NCI-H128 (cell line): ENCODE data around the gene FOXF2.
"Not testable (repeated sequence)": the region's sequence is repeated elsewhere in the genome, so short reads cannot be mapped to it uniquely, and the experiment has no call there.

Source experiments
- DNase-seq: peaks from one replicate; lab custom pipeline; 2025; ENCODE audit not compliant: unreplicated experiment; lab: John Stamatoyannopoulos, UW

FOXF2 gene

DNA sequence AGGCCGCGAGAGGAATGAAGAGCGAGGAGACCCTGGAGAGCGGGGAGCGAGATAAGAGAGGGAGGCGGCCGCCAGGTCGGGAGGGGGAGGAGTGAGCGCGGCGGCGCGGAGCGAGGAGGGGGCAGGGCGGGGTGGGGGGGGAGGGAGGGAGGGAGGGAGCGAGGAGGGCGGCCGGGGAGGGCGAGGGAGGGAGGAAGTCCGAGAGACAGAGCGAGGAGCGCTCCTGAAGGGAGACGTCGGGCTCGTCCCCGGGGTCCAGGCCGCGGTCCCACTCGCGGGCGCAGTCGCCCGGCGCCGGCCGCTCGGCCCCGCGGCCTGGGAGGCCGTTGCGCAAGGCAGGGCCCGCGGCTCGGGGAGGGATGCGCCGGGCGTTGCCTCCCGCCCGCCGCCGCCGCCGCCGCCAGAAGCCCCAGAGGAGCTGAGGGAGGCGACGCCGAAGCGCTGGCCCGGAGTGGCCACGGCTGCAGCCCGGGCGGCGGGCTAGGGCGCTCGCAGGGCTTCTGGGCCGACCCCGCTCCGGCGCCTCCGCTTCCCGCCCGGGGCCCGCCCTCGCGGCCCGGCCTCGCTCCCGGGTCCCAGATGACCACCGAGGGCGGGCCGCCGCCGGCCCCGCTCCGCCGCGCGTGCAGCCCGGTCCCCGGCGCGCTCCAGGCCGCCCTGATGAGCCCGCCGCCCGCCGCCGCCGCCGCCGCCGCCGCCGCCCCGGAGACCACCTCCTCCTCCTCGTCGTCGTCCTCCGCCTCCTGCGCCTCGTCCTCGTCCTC, at the start of gene FOXF2:
Gene FOXF2, plus strand, starts transcription at position 208 of the 764 bp plus-strand sequence. Its CDS starts 372 bp downstream, at position 580.
- DNase-seq, result no peak

DNA sequence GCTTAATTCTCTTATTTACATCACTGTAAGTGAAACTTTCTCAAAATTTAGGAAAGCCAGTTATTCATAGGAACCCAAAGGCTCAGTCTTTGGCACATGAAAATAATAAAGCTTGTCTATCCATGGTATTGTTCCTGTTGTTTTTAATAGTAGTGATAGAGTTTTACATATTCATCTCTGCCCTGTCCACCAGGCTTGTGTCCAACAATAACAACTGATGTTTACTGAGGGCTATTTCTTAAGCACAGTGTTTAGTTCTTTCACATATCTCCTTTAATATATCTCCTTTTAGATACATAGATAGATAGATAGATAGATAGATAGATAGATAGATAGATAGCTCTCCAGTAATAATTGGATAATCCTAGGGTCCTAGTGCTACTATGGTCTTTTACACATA, 43.3 kb upstream of the FOXF2 start:
- DNase-seq, result no peak

DNA sequence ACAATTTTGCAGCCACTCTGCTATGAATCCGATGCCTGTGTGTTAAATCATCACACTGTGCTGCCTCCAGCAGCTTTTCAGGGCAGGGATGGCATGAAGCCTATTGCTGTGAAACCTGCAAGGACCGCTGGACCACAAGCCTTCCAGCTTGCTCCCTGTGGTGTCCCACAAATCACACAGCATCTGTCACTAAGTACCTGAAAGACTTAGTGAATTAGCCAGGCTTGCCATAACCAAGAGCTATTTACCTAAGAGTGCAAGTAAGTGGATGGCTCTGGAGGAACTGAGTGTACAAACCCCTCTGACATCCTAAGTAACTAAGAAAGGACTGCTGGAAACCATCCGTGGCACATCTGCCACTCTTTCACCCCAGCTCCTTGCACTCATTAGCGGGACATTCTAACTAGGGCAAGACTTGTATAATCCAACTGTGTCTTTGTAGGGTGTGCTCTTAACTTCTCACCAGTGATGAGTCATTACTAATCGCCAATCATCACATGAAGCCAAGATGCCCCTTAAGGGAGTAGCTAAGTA, 42.8 kb upstream of the FOXF2 start:
- DNase-seq, result no peak

DNA sequence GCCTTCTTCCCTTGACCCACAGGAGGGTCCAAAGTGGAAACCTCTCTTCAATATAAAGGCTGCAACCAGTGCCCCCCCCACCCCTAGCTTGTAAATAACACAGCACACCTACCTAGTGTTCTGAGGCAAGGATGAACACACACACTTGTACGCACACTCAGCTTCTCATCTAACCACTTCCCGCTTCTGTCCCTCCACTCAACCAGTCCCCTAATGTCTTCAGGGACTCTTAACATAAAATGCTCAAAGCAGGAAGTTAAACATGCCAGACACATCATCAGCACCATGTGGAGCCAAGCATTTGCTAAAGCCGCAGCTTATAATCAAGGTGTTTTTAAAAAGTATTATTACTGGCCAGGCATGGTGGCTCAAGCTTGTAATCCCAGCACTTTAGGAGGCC, 42.2 kb upstream of the FOXF2 start:
- DNase-seq, result no peak

DNA sequence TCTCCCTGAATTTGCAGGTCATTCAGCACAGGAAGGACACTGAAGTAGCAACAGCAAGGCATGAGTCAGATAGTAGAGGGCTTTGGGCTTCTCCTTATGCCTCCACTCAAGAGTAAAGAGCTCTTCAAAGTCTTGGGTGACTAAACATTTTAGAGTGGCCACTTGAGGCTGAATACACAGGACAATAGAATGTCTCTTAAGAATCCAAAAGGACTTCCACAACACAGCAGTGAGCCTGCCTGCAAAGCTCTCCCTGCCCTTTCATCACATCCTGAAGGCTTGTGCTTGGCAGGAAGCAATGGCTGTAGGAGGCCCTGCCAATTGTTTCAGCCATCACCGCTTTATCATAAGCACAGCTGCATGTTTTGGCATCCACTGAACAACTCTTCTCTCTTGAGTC, 40.7 kb upstream of the FOXF2 start:
- no peak for DNase-seq

DNA sequence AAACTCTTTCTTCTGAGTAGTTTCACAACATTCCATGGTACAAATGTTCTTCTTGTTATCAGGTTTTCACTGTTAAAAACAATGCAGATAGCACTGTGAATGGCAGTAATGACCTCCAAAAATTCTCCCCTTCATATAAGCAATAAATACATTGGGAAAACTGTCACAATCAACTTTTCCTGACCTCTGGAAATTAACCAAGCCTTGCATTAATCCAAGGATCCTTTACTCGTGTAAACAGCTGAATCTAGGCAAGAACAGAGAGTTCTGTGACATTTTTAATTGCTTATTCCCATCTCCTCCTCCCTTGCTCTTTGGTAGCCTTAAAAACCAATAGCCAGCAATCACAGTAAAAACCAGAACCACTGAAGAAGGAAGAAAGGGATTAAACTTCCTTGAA, 39.7 kb upstream of the FOXF2 start:
- DNase-seq, result no peak

DNA sequence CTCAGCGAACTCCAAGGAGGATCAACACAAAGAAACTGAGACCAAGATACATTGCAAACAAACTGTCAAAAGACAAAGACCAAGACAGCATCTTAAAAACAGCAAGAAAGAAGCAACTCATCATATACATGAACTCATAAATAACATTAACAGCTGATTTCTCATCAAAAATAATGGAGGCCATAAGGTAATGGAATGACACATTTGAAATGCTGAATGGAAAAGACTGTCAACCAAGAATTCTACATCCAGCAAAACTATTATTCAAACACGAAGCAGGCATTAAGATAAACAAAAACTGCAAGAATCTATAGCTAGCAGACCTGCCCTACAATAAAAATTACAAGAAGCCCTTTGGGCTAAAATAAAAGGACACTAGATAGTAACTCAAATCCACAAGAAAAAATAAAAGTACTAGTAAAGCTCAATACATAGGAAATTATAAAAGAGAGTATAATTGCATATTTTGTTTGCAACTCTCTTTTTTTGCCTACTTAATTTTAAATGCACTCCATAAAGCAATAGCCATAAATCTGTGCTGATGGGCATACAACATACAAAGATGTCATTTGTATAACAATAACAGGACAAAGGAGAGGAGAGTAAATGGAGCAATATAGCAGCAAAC, 37.9 kb upstream of the FOXF2 start:
- DNase-seq, result no peak

DNA sequence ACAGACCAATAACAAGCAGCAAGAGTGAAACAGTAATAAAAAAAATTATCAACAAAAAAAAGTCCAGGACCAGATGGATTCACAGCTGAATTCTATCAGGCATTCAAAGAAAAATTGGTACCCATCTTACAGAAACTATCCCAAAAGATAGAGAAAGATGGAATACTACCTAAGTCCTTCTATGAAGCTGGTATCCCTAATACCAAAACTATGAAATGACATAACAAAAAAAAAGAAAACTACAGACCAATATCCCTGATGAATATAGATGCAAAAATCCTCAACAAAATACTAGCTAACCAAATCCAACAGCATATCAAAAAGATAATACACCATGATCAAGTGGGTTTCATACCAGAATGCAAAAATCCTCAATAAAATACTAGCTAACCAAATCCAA, 34.3 kb upstream of the FOXF2 start:
- DNase-seq, result not testable (repeated sequence)

DNA sequence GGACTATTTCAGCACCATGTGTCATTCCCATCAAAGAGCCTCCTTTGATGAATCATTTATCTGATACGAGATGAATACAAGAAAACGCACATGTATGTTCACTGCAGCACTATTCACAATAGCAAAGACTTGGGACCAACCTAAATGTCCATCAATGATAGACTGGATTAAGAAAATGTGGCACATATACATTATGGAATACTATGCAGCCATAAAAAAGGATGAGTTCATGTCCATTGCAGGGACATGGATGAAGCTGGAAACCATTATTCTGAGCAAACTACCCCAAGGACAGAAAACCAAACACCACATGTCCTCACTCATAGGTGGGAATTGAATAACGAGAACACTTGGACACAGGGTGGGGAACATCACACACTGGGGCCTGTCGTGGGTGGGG, 27.7 kb upstream of the FOXF2 start:
- DNase-seq, result not testable (repeated sequence)

DNA sequence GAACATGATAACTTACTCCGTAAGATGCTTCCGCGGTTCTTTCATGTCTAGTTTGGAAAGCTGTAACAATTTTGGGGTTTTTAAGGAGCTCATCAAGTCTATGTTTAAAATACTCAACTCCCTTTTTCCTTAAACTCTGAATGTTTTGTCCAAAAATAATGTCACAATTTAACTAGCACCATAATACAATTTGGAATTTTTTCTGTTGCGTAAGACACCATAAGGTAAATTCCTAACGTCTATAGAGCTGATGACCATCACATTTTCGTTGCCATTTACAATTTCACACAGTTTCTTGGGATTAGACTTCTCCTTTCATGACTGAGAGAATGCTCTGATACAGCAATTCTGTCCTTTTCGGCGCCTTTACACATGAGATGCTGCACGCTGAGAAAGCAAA, 26.7 kb upstream of the FOXF2 start:
- no peak for DNase-seq

DNA sequence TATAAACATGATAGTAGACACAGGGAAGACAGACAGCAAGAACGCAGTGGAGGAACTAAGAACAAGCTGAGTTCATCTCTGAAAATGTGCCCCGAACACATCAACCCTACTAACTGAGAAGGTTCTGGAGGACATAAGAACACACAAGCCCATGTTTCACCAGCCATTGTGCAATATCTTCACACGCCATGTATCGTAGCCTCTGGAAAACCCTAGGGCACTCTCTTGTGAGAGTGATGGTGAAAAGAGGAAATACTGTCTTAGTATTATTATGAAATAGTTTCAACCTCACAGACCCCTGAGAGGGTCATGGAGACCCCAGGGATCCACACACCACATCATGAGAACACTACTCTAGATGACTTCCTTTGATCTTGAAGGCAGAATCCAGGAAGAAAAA, 26.1 kb upstream of the FOXF2 start:
- DNase-seq, result no peak

DNA sequence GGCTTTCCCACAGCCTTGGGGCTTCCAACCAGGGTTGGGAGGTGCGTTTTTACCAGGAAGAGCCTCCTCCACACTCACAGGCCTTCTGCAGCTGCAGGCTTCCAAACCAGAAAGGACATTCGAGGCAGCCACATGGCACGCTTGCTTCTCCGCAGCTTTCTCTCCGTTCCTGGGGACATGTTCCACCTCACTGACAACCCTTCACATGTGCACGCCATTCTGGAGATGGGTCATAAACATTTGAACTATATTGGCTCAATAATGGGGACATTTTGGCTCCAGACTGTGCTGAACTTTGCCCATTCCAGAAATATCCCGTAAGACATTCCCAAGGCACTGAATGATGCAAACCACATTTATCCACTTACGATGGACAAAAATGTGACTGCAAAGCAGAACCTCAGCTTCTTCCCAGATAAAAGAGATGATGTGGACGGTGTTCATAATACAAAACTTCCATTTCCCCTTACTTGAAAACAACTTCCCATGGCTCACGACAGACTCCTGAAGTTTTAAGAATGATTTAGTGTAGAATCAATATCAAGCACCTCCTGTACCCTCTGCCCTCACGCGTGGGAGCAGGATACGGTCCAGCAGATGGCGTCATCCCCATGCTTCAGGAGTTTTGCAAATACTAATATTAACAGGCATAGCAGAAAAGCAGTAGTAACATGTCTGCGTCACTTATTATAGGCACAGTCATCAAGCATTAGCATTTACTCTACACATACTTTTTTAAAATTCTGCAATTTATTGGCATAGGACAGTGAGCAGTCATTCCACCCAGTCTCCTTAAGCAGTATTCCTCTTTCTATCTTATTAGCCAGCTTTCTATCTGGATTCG, 25.4 kb upstream of the FOXF2 start:
- DNase-seq, result no peak

DNA sequence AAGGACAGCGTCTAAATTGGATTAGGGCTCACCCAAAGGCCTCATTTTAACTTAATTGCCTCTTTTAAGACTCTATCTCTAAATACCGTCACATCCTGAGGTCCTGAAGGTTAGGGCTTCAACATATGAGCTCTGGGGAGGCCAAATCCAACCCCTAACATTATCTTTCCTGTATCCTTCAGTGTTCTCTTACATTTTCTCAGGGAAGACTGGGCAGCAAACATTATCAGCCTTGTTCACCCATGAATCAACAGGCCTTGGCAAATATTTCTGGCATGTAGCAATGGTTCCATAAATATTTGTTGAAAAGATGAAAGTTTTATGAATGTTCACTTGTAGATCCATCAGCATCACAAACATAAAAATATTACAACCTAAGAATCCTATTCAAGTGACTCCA, 24.6 kb upstream of the FOXF2 start:
- no peak for DNase-seq

DNA sequence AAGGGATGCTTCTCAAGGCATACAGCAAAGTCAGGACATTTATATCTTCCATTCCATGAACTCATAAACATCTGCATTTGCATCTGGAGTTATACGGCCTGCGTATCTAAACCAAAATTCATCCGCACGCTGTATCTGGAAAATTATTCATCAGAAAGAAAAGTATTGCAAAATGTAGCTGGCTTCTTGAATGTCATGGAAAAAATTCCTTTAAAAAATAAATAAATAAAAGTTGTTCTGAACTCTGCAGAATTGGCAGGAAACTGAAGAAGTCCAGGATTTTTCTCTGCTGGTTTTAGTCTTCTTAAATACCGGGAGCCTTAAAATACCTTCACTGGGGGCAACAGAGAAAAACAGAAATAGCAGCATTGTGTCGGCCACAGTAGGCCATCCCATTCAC, 23.7 kb upstream of the FOXF2 start:
- no peak for DNase-seq

DNA sequence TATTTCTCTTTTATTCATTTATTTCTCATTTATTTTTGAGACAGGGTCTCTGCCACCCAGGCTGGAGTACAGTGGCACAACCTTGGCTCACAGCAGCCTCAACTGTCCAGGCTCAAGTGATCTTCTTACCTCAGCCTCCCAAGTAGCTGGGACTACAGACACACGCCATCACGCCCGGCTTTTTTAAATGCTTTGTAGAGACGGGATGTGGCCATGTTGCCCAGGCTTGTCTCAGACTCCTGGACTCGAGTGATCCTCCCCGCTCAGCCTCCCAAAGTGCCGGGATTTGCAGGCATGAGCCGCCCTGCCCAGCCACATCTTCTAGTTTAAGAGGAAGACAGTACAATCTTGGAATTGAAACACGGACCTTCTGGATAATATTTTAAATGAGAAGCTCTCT, 21.6 kb upstream of the FOXF2 start:
- no peak for DNase-seq

DNA sequence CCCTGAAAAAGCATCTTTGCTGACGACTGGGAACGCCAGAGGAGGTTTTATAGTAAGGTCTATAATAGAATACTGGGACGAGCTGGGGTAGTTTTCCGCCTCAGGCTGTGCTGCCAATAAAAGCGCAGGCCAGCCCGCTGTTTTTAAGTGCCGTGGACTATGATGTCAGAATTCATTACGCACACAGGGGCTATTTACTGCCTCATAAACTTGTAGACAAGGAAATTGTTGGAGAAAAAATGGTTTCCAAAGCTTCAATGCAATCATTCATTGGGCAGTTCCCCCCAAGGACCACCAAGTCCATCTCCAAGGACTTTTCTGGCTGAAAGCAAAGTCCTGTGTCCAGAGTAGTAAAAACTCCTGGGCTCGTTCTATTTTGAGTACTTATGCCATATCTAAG, 20.4 kb upstream of the FOXF2 start:
- DNase-seq, result no peak

DNA sequence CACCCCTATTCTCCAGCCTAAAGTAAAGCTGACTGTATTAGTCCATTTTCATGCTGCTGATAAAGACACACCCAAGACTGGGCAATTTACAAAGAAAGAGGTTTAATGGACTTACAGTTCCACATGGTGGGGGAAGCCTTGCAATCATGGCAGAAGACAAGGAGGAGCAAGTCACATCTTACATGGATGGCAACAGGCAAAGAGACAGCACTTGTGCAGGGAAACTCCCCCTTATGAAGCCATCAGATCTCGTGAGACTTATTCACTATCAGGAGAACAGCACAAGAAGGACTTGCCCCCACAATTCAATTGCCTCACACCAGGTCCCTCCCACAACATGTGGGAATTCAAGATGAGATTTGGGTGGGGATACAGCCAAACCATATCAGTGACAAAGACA, 19.7 kb upstream of the FOXF2 start:
- not testable (repeated sequence) for DNase-seq

DNA sequence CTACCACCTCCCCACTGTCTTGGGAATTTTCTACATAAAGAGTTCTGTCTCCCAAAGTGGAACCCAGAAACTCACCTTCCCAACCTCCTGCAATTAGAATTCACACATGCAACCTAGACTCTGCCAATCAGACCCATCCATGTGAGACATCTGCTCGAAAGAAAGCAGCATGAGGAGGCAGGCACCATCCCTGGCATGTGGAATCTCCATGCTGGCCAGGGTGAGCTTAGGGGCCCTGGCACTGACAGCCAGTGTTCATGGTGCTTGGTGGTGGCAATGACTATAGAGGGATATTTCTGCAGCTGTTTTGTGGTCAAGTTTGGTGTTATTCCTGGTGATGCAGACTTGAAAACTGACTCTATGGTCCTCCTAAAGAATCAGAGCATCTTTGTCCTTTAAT, 17.4 kb upstream of the FOXF2 start:
- DNase-seq, result no peak

DNA sequence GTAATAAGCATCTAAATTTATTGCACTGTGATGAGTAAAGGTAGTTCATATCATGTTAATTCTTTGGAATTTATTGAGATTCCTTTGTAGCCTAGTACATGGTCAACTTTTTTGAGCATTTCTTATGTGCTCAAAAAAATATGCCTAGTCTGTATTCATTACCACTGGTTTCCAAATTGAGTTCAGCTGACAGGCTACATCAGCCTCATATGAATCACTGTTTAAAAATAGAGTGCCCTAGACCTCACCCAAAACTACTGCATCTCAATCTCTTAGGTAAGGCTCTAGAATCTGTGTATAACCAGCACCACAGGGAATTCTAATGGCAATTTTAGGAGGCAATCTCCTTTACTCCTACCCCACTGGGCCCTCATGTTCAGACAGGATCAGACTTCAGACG, 16.7 kb upstream of the FOXF2 start:
- DNase-seq, result no peak

DNA sequence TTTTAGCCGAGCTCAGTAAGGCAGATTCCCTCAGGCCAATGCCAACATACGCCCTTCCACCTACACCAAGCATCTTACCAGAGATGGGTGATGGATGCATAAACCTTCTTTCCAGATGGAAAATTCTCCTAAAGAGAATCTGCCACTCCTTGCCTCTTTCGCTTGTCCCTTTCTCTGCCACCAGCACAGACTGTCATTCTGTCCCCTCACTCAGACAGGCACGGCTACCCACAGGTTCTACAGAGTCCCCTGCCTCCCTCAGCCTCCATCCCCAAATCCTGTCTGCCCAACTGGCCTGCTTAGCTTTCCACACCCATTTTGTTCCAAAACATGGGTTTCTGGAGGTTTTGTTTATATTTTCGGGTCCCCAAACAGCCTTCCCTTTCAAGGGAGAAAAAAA, 12.7 kb upstream of the FOXF2 start:
- DNase-seq, result no peak

DNA sequence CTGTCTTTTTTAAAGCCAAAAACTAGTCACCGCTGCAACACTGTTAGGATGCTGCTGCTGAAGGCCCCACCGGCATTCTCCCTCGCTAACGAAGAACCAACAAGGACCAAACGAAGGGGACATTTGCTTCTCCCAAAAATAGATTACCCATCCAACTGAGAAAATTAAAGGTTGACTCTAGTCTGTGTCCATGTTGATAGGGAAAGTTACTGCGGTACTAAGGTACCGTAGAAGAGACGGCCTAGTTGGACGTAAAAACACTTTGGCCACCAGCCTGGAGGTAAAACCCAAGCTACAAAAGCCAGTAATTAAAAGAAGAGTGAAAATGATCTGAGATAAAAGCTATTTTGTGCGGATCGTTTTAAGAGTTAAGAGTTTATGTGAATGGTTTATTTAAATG, 11.8 kb upstream of the FOXF2 start:
- DNase-seq, result no peak
